Activated gamma-delta T cell treated with Interleukin-2 at 50 U/mL for 16 hours (primary cell): ENCODE data around the gene PCCA.
"Not testable (repeated sequence)": the region's sequence is repeated elsewhere in the genome, so short reads cannot be mapped to it uniquely, and the experiment has no call there.

Experiments
- DNase-seq: peaks from one replicate; pipeline ENCODE4 v3.0.0-alpha.2; 2020

The PCCA gene

DNA sequence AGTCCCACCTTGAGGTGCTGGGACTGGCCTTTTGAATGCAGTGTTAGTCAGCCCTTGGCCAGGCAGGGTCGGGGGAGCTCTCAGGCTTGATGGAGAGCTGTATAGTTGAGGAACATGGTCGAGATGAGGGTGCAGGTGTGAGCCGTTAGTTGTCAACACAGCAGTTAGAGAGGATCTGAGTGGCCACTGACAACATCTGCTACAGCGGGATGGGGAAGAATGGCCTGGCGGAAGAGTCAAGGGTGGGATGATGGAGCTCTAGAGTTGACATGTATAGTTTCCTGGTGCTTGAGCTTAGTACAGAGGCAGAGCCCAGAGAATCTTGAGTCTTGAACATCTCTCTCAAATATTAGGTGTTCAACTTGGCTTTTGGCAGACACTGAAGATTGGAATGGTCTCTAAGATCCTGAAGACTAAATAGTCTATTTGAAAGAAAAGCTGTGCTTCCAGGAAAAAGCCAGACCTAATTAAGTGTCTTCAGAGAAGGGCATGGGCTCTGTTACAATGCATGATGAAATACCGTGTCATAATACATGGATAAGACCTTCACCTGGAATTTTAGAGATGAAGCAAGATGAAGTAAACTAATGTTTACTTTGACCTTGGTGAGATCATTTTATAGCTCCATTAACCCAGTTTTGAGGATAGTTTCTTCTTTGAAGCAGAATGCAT is 9.7 kb downstream of the PCCA start:
- DNase-seq = no peak

DNA sequence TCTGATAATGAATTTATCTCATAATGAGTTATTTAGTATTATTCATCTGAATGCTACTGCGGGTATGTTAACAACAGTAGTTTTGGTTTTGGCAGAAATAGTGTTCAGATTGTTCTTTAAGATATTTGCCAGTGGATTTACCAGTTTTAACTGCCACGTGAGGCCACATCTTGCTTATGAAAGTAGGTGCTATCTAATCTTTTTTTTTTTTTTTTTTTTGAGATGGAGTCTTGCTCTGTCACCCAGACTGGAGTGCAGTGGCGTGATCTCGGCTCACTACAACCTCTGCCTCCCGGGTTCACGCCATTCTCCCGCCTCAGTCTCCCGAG is 10.2 kb downstream of the PCCA start:
- not testable (repeated sequence) for DNase-seq

DNA sequence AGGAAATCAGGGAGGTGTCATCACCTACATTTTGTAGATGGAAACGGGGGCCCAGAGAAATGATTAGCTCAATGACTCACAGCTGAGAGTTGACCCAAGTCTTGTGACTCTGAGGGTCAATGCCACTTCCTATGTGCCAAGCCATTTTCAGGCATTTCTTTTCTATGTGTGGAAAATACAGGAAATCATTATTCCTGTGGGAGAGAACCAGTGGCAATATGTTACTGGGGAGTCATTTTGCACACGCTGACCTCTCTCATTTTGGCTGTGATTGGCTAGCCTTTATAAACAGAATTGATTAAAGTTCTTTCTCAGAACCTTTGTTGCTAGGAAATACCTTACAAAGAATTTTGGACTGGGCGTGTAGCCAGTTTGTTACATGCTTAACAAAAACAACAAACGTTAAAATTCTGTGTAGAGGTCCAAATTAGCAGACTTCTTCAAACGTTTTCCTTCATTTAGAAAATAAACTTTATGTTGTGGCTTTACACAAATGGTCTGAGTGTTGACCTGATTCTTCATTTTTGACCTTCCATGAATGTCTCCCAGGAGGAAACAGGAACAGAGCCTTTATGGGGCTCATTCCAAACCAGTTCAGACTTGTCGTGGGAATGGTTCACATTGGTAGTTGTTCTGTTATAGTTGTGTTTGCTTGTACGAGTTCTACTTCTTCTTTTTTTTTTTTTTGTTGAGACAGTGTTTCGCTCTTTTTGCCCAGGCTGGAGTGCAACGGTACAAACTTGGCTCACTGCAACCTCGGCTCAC is 11.4 kb downstream of the PCCA start:
- no peak for DNase-seq

DNA sequence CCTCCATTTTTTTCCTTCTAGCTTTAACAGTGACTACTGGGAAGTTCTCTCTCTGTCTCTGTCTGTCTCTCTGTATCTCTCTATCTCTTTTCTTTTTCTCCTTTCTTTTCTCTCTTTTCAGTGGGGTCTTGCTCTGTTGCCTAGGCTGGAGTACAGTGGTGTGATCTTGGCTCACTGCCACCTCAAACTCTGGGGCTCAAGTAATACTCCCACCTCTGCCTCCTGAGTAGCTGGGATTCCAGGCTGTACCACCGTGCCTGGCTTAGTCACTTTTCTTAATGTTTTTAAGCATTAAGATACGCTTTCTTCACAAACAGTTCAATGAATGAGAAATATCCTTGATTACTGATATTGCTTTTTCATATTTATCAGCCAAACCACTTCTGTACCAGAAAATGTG is 13.1 kb downstream of the PCCA start:
- no peak for DNase-seq

DNA sequence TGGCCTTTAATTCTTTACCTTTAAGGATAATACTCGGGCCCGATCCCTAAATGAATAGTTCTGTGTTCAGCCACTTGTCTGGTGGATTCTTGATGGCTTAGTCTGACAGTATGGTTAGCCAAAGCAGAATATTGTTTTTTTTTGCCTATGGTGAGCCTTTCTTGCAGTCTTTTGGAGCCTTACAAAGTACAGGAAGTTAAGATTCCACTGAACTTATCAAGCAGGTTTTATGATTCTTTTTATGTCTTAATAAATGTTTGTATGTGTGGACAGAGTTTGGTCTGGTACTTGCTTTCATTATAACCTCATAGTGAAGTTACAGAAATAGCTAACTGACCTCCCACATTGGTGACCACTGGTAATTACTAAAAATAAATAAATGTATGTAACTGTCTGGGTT is 17.1 kb downstream of the PCCA start:
- DNase-seq = no peak

DNA sequence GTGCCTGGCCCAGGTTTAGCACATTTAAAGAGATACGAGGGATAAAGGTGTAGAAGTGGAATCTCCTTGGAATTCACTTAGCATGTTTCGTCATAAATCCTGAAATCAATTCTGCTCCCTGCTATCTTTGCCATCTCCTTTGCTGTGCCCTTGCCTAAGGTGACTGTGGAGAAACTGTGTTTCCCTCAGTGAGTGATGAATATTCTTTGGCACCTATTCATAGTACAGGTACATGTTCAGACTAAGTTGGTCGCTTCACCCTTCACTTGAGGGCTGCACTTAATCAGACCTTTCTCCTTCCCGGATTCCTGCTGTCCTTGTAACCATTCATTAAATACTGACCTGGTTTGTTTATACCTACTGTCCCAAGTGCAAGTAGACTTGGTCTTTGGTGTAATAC is 17.8 kb downstream of the PCCA start:
- DNase-seq = no peak

DNA sequence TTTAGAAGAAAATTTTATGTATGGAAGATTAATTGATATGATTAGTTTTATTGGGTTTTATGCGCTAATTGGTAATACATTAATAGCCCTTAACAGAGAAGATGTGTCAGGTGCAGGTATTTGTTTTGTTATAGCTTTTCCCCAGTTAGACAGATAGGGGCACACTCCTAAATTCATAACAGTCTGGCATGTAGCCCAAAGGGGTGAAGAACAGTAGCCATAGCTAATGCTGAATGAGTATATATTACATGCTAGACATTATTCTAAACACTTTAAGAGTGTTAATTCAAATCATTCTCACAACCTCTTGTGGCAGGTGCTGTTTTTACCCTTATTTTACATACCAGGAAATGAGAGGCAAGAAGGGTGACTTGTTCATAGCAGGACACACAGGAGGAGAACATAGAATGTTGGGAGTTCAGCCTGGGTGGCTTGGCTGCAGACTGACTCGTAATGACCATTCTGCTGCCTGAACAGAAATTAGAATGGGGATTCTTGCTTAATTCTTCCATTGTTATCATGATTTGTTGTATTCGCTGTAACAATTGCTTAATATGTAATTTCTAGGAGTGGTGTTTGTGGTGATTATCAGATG is 20.1 kb downstream of the PCCA start:
- DNase-seq = no peak

DNA sequence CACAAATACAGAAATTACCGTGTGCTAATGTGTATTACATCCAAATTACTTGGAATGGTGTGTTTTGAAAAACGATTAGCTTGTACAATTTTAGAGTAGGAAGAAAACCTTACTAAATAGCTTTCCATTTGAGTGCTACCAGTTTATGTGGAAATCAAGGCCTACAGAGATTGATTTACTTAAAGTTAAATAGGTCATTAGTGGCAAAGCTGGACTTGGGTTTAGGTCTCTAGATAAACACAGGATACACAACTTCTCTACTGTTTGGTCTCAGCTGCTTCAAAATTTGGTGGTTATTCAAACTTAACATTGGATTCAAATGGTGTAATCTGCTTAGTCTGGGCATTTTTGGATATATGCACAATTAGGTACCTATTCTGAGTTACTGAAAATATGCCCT is 21.4 kb downstream of the PCCA start:
- no peak for DNase-seq

DNA sequence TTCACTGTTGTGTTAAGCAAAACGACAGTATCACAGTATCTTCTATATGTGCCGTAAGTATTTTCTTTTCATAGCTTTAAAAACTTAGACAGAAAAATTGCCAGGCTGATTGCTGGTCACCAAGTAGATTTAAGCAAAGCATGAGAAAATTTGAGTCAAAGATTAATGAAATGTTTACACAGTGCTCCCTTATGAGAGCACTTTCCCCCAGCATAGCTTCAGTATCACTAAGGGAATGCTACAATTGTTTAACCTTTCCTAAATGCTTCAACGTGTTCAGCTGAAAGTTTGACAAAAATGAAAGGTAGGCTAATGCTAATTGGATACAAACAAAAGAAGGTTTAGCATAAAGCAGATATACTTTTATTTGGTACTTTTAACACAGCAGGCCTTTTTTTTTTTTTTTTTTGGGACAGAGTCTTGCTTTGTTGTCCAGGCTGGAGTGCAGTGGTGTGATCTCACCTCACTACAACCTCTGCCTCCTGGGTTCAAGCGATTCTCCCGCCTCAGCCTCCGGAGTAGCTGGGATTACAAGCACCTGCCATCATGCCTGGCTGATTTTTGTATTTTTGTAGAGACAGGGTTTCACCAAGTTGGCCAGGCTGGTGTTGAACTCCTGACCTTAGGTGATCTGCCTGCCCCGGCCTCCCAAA is 23.4 kb downstream of the PCCA start:
- no peak for DNase-seq

DNA sequence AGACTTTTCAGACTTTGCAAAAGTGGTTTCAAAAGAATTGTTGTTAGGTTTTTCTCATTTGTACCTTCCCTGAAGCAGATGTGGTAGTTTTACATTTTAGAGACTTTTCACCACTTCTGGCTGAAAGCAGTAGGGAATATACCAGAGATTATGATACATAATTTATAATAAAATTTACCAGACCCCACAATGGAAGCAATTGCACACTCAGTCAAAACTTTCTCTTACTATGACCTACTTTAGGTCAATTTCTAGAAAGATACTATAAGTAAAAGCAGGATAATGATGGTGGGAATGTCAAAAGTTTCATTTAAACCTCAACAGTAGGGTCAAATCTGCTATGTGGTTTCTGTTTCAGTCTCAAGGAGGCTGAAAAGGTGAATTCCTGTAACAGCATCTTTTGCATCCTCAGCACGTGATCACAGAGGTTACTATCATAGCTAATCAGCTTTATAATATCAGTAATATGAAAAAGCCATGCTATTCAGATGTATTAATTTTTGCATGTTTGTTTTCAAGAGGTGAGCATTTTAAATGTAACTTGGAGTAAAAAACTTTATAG is 26.9 kb downstream of the PCCA start:
- no peak for DNase-seq

DNA sequence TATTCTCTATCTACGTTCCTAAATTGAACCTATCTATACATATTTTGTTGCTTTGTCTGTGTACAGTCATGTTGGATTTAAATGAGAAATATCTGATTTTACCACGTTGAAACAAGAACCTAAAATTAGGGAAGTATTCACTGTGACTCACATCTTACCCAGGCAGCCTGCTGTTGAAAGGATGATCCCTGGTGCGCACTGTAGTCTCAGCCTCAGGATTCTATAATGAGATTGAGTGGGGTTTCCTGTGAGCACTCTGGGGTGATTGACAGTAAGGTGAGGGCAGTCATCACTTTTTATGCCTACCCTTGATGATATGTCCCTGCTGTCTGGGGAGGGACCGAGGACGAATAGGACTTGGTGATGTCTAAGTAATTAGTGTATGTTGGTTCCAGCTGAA is 35.4 kb downstream of the PCCA start:
- DNase-seq = no peak

DNA sequence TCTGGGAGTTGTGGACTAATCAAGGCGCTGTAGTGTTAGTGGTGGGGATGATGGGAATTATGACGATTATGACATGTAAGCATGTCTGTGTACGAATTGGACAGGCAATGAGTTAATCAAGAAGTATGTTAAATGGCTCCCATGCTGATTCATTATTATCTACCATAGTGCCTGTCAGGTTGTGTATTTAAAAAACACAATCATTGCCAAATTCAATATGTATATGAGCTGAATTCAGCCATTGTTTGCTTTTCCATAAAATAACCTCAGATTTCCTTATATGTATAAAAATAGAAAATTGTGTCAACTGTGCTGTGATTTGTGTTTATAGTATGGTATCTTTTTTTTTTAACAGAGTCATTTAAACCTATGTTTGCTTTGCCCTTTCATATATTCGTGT is 37.1 kb downstream of the PCCA start:
- no peak for DNase-seq

DNA sequence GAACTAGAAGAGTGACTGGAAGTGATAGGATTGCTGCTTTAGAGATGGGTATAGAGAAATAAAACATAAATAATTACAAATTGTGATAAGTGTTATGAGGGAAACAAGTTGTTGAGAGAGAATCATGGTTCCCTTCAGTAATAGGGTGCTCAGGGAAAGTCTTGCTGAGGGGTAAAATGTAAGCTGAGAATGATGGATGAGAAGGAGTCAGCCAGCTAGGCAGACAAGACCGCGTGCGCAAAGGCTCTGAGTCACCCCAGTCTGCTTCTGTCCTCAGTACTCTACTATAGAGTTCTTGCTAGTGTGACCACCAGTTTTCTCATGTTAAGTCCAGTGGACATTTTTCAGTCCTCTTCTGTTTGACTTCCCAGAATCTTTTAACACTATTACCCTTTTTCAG is 39.5 kb downstream of the PCCA start:
- no peak for DNase-seq

DNA sequence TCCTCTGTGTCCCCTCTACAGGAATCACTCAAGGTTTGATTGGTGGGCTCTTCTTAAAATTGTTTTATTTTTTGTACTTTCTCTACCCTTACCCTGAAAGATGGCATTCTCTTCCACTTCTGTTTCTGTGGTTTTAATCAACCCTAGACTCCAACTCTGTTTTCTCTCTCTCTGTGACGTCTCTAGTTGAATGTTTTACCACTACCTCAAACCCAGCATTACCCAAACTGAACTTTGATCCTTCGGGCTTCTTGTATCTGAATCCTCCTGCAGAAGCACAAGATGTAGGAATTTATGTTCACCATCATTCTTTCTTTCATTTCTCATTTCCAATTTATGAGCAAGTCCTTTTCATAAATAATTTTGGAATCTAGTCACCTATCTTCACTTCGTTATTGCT is 39.9 kb downstream of the PCCA start:
- no peak for DNase-seq

DNA sequence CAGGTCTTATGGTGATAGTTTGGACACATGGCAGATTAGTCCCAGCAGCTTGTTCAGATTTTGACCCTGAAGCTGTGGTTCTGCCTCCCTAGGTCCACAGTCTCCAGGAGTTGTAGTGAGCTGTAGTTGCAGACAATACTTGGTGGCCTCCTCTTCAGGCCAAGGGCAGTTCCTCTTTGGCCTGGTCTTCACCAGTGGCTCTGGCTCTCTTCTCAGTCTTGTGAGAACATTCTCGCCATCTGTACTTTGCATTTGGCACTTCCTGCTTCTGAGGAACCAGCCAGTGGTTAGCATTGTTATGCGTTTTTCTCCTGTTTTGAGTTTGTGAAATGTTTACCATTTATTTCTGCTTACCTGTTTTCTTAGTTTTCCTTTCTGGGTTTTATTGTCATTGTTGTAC is 40.7 kb downstream of the PCCA start:
- DNase-seq = no peak

DNA sequence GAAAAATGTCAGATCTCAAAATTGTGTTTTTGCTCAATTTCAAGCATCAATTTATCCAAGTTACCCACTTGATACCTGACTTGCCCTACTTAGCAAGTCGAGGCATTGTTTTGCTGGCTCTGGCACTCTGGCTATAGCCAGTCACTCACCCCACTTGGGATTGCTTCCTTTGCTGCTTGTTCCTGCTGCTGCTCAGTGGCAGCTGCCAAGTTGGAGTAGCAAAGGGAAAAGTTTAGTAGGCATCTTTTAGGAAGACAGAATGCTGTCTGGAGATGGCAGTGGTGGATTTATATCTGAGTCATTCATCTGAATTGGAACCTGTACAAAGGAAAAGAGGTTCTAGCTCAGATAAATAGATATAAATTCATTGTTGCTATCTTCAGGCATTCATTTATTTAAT is 41.2 kb downstream of the PCCA start:
- no peak for DNase-seq

DNA sequence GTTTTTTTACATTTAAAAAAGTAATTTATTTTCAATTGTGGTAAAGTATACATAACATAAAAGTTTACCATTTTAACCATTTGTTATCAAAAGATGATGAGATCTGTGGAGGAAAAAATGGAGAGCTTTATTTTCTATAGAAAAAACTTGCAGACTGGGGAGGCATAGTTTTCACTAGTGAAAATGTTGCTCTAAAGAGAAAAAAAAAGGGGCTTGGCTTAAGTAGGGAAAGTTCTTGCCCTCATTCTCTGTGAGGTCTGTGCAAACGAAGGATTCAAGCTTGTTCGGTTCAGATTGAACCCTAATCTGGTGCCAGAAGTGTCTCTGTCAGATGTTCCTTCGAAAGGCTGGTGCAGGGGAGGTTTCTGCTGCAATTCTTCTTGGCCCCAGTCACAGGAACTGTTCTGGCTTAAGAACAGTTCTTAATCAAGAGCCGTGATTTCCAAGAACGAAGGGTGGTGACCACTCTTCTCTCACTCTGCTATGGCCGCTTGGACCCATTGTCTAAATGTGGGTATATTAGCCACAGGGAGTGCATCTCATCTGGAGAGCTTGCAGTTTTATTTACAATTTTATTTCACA is 42.1 kb downstream of the PCCA start:
- no peak for DNase-seq

DNA sequence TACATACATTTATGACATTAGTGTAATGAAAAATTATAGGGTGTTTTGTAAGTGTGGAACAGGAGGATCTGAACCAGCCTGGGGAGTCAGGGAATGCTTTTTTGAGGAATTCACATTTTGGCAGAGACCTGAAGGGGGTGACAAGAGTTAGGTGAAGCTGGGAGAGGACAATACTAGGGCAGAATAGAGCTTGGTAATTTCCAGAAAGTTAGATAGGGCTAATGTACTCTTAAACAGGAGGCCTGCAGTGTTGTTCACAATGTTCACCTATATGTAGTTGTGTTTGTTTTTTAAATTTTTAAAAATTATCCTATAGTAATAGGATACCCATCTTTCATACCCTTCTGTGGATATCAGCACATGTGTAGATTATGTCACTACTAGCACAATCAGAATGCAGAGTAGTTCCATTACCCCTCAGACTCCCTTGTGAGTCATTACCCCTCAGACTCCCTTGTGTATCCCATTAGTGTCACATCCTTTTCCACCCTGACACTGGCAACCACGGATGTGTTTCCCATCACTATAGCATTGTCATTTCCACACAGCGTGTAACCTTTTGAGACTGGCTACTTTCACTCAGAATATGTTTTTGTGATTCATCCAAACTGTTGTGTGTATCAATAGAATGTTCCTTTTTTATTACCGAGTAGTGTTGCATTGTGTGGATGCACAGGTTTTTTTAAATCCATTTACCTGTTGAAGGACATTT is 43.1 kb downstream of the PCCA start:
- DNase-seq = no peak

DNA sequence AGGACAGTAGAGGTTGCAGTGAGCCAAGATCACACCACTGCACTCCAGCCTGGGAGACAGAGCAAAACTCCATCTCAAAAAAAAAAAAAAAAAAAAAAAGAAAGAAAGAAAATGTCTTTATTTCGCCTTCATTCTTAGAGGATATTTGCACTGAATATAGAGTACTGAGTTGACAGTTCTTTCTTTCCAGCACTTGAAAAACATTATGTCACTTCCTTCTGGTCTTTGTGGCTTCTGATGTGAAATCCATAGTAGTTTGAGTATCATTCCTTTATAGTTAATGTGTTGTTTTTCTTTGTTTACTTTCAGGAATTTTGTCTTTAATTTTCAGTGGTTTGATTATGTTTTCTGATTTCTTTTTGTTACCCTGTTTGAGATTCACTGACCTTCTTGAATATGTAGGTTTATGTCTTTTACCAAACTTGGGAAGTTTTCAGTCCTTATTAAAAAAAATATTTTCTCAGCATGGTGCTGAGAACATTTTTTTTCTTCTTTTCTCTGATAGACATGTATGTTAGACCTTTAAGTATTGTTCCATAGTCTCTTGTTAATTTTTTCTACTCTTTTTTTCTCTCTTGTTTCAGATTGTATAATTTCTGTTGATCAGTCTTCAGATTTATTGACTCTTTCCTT is 50.1 kb downstream of the PCCA start:
- no peak for DNase-seq

DNA sequence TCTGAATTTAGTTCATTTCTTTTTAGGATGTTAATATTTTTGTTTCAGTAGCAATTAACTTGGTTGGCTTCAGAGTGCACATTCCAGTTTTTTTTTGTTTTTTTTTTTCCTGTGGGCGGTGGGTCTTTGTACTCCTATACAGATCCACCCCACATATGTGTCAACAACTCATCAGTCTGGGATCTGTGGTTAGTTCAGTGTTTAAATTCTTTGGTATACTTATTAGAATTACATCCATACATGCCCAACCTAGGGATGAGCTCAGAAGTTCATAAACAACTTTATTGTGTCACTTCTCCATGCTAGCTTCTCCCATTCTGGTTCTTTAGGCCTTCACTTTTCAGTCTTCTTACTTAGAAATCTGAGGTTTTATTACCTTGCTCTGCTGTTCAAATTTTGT is 50.9 kb downstream of the PCCA start:
- DNase-seq = no peak

DNA sequence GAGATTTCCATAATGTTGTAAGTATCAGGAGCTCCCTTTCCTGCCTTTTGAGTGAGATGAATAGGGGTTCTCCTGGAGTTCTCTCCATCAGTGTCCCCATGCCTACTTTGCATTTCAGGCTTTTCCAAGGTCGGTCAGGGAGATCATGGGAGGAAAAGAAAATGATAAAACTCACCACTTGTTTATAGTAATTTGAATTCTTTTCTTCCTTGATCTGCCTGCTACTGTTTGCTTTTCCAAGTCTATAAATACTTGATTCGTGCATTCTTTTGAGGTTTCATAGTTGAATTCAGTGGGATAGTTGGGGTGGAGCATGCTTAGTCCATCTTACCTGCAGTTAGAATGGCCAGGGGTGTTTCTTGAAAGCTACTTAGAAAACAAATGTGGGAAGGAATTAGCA is 51.5 kb downstream of the PCCA start:
- no peak for DNase-seq

DNA sequence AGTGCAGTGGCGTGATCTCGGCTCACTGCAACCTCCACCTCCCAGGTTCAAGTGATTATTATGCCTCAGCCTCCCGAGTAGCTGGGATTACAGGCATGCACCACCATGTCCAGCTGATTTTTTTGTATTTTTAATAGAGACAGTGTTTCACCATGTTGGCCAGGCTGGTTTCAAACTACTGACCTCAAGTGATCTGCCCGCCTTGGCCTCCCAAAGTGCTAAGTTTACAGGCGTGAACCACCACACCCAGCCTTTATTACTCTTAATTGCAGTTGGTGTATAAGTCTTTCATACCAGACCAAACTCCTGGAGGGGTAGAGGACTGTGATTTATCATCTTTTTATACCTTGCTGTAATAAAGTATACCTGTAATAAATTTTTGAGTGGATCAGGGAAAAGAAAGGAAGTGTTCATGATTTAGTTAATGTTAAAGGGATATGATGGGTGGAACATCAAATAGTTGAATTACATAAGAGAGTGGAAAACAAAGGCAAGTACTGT is 52.6 kb downstream of the PCCA start:
- not testable (repeated sequence) for DNase-seq
